Psoas muscle (tissue), 8 donors: Measurements from ENCODE around the gene NAIF1. TPM values are rescaled to one million over a fixed set of nuclear protein-coding genes. Genes with fewer than 3 reads are reported as not detected.

Source experiments
- ATAC-seq, 4 donors: fragments of 200-7000 bp; cut with Tn5 transposase; one replicate each; pipeline ENCODE4 v1.9.1; 2020; ENCODE audit warnings: moderate library complexity in 3 of 4, mild to moderate bottlenecking in 2 of 4
- DNase-seq, 2 donors: peaks; one replicate each; pipeline ENCODE4 v3.0.0-alpha.2; 2020
- H3K27ac ChIP-seq: fragments of 200-600 bp; one replicate; pipeline ENCODE4 v1.8.0; 2022
- H3K27me3 ChIP-seq, 3 donors: fragments of 200-600 bp in 1 of 3; one replicate each; pipeline versions ENCODE4 v1.6.1 to v1.8.0; 2013 to 2022; ENCODE audit warnings: low read length in 2 of 3, mild to moderate bottlenecking in 2 of 3, moderate library complexity in 1 of 3; ENCODE audit not compliant: insufficient read depth in 3 of 3
- H3K36me3 ChIP-seq, 2 donors: fragments of 200-600 bp in 1 of 2; one replicate each; pipeline versions ENCODE4 v1.6.1 to v1.8.0; 2013 to 2022; ENCODE audit warnings: low read depth in 1 of 2, mild to moderate bottlenecking in 1 of 2, moderate library complexity in 1 of 2; ENCODE audit not compliant: insufficient read depth in 1 of 2
- H3K4me1 ChIP-seq: fragments of 200-600 bp; one replicate; pipeline ENCODE4 v1.8.0; 2022
- H3K4me3 ChIP-seq: fragments of 200-600 bp; one replicate; pipeline ENCODE4 v1.8.0; 2022; ENCODE audit warnings: mild to moderate bottlenecking
- H3K9me3 ChIP-seq: fragments of 200-600 bp; one replicate; pipeline ENCODE4 v1.8.0; 2022
- CTCF ChIP-seq: fragments of 200-600 bp; IDR thresholded peaks from one replicate; pipeline ENCODE4 v1.8.0; 2022; ENCODE audit warnings: antibody characterized with exemption
- WGBS, 3 donors: extraction: QIAGEN DNeasy Blood & Tissue Kit; methylation state at CpG; one replicate each; pipeline versions ENCODE4 v1.1.6 to v1.1.7; 2013; 5-methylcytosine and 5-hydroxymethylcytosine counted together
- intact Hi-C, 2 donors: fragments of 100-400 bp; cut with DNase I; formaldehyde crosslinking; loops; one replicate each; pipeline versions ENCODE4 v1.11.0 to v1.14.2; 2022
- polyA plus RNA-seq, 3 donors: library from polyadenylated mRNA; stranded (reverse); fragments of 200-250 nt; gene quantifications; one replicate each; pipeline ENCODE4 v1.2.3, GENCODE V29; 2013
- total RNA-seq, 4 donors: library from RNA; stranded (reverse); fragmentation: NEBNext Ultra II Directional in 2 of 4; extraction: Animal tissue kit (Norgen Biotek cat#: 25700) in 2 of 4; gene quantifications; one replicate each; pipeline versions ENCODE4 v1.2.1 to v1.2.4, GENCODE V29; 2021 to 2023
- donor health status: healthy with polysubstance abuse.
- donor health status: DM: no; HTN: no; CAD: no; lungs with moderate emphysema.
- donor health status: Bipolar disorder and iron deficiency.
- donor health status: healthy.
- donor health status: DM: yes; HTN: yes; CAD: no.
- donor health status: DM: no; HTN: no; CAD: no.
- donor health status: DM: no; HTN: no; CAD: no.
- donor health status: DM: yes; HTN: yes; CAD: no.

The NAIF1 gene
- total and polyA plus RNA-seq, 7 donors, result 4.2 to 8.7 (median 6.3) TPM

GRCh38 chr9:128056887-128057723, 10.0 kb downstream of the NAIF1 start:
- no peak overlapping the region for H3K4me3 ChIP-seq
- no peaks in the 10 kb centered on the region for H3K9me3 ChIP-seq
- peak in 1 of 4 donors; percentile 13 for ATAC-seq
- H3K27me3 ChIP-seq, result no peaks in the 10 kb centered on the region
- peaks cover 21% of the 10 kb centered on the region for H3K4me1 ChIP-seq
- DNase-seq, result no peak
- TF ChIP-seq CTCF, result no peak
- no peak overlapping the region for H3K27ac ChIP-seq
- H3K36me3 ChIP-seq, result peaks cover 0 to 11% of the 10 kb centered on the region in 2 donors
- intact Hi-C loops, result loop anchor here in 1 of 2 donors (5.0 kb wide), 1 partner anchor 45 kb away; no protein-coding TSS in a partner anchor
- 80 to 95% (median 87%) methylated on average over 14 of the region's 14 CpGs for WGBS, 3 donors

DNA sequence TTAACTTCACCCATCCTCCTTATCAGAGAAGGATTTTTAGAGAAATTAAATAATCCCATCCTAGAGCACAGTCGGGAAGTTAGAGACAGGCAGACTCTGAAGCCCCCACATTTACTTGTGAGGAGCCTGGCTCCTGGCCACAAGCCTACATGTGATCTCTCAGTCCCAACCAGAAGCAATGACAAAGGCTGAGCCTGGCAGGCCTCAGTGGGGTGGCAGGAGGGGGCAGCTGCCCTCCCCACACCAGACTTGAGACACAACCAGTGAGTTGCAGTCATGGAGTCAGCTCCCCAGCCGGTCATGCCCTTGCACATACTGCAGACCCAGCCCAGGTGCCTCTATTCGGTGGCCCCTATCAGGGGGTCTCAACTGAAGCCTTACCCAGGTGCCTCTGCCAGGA, 11.0 kb downstream of the NAIF1 start:
- H3K4me1 ChIP-seq, result peaks cover 27% of the 10 kb centered on the region
- ATAC-seq (peak in 3 of 4 donors; percentile 29 to 44 (median 44)), DNase-seq (peak in 1 of 2 donors; percentile 62)
- no peaks in the 10 kb centered on the region for H3K9me3 ChIP-seq
- intact Hi-C loops, result loop anchor here in 1 of 2 donors (5.0 kb wide), 1 partner anchor 46 kb away; no protein-coding TSS in a partner anchor
- peaks cover 0 to 1% of the 10 kb centered on the region in 2 donors for H3K36me3 ChIP-seq
- no peak overlapping the region for H3K4me3 ChIP-seq
- no peaks in the 10 kb centered on the region for H3K27me3 ChIP-seq
- no peak for TF ChIP-seq CTCF
- 63 to 85% (median 65%) methylated on average over 3 of the region's 3 CpGs for WGBS, 3 donors
- peak overlapping the region; percentile 71 for H3K27ac ChIP-seq

DNA sequence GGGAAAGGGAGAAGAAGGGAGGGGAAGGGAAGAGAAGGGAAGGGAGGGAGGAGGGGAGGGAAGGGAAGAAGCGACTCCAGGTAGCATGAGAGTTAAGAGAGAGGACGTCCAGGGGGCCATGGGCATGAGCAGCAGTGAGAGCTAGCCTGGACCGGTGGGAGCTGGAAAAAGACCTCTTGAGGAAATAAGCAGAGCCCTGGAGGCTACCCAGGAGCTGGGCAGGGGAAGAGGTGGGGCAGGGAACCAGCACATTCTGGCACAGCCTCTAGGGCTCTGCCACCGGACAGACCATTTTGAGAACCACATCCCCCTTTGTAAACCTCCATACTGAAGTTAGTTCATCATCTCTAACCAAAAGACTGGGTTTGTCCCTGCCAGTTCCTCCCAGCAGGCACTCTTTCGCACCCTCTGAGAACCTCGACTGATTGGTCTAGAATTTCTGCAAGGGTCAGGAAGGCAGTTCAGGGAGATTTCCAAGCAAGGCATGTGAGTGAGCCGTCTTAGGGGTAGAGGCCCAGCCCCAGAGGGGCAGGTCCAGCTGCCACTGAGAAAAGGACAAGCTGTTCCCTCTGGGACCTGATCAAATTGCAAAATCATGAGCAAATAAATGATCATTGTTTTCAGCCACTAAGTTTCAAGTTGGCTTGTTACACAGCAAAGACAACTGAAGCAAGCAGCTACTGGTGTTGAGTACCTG, 11.6 kb downstream of the NAIF1 start:
- intact Hi-C loops, result loop anchor here in 1 of 2 donors (5.0 kb wide), 1 partner anchor 47 kb away; no protein-coding TSS in a partner anchor
- 21 to 43% (median 32%) methylated on average over 7 of the region's 7 CpGs for WGBS, 3 donors
- ATAC-seq, result peak; percentile 33 to 70 (median 56)

DNA sequence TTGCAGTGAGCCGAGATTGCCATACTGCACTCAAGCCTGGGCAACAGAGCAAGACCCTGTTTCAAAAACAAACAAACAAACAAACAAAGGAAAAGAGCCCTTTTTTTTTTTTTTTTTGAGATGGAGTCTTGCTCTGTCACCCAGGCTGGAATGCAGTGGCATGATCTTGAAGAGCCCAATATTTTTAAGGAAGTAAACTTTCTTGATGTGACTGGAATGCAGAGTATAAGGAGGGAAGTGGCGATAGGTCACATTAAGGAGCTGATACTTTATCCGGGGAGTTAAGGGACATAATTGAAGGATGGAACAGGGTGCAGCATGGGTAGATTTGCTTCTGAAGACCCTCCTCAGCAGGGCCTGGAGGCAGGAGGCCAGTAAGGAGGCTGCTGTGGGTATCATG, 13.0 kb downstream of the NAIF1 start:
- no peaks in the 10 kb centered on the region for H3K9me3 ChIP-seq
- intact Hi-C loops, result loop anchor here in 1 of 2 donors (5.0 kb wide), 1 partner anchor 63 kb away; no protein-coding TSS in a partner anchor
- peaks cover 28% of the 10 kb centered on the region for H3K4me1 ChIP-seq
- no peaks in the 10 kb centered on the region for H3K27me3 ChIP-seq
- TF ChIP-seq CTCF, result no peak
- peak overlapping the region; percentile 15 for H3K27ac ChIP-seq
- 84 to 87% (median 87%) methylated on average over 3 of the region's 3 CpGs for WGBS, 3 donors
- no peaks in the 10 kb centered on the region for H3K36me3 ChIP-seq
- no peak for ATAC-seq
- H3K4me3 ChIP-seq, result no peak overlapping the region
- no peak for DNase-seq

More for the DNA sequence above, 11.6 kb downstream of the NAIF1 start:
- Histone ChIP-seq H3K27ac (peak overlapping the region; percentile 71), H3K4me3 (no peak overlapping the region), H3K9me3 (no peaks in the 10 kb centered on the region), H3K36me3 (no peaks in the 10 kb centered on the region), H3K4me1 (peaks cover 28% of the 10 kb centered on the region), H3K27me3 (no peaks in the 10 kb centered on the region)
- DNase-seq, result peak; percentile 40 to 75
- TF ChIP-seq CTCF, result no peak
